GM12874 (cell line): ENCODE measurements around the gene NAB1.
A peak's percentile ranks its signal among the peaks of the same experiment; 100 is the strongest.

Experiments
- TF ChIP-seq, protein P1 (sequence below): IDR thresholded peaks from 2 replicates; pipeline ENCODE4 v1.5.1; 2011; ENCODE audit warnings: low read depth, mild to moderate bottlenecking, control low read depth, low read length, moderate library complexity; ENCODE audit not compliant: insufficient read depth

NAB1 gene

DNA sequence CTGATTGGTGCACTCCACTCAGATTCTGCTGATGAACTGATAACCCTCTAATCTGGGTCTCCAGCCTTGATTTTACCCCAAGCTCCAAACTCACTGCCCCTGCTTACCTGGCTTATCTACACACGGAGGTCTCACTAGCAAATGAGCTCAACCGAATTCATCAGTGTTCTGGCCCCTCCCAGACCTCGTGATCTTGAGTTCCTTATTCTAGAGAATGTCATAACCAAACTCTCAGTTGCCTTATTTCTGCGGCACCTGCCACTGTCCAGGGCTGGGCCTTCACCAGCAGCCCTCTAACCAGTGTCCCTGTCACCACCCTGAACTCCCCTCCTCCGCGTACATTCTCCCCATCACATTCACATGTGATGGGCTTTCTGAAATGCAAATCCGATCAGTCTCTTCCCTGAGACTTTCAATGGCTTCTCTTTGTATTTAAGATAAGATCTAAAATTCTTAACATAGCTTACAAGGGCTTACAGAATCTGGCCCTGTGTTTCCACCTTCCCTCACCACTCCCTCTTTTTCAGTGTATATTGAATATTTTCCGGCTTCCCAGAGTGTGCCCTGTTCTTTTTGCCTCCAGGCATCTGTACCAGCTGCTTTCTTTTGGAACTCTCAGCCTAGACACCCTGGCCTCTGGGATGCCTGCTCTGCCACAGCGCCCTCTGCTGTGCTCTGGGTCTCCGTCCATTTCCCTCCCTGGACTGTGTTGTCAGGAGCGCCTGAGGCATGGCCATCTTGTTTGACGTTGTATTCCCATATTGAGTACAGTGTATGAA, 31.1 kb downstream of the NAB1 start:
- TF ChIP-seq, protein P1, sequence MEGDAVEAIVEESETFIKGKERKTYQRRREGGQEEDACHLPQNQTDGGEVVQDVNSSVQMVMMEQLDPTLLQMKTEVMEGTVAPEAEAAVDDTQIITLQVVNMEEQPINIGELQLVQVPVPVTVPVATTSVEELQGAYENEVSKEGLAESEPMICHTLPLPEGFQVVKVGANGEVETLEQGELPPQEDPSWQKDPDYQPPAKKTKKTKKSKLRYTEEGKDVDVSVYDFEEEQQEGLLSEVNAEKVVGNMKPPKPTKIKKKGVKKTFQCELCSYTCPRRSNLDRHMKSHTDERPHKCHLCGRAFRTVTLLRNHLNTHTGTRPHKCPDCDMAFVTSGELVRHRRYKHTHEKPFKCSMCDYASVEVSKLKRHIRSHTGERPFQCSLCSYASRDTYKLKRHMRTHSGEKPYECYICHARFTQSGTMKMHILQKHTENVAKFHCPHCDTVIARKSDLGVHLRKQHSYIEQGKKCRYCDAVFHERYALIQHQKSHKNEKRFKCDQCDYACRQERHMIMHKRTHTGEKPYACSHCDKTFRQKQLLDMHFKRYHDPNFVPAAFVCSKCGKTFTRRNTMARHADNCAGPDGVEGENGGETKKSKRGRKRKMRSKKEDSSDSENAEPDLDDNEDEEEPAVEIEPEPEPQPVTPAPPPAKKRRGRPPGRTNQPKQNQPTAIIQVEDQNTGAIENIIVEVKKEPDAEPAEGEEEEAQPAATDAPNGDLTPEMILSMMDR = peak; percentile 70

- TF ChIP-seq, protein P1 = no peak
Observed at GRCh38 chr2:190682168-190682567, 33.3 kb downstream of the NAB1 start.

- TF ChIP-seq, protein P1 = no peak
Observed at GRCh38 chr2:190683802-190684201, 34.9 kb downstream of the NAB1 start.

DNA sequence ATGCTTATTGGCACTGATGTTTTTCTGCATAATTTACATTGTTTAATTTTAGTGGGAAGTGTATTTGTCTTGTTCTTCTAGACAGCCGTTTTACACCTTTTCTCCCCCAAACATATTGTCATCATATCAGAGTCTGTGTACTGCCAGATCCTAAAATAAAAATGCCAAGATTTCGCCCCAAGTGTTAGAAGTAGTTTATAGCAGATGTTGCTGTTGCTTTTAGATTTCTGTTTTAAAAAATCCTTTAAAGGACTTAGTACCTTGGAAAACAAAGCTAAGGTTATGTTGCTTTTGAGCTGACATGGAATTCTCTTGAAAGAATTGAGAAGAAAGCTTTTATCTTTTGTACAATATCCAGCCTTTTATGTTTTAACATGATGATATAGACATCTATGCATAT, 36.0 kb downstream of the NAB1 start:
- TF ChIP-seq, protein P1 = no peak

- TF ChIP-seq, protein P1 = no peak
Observed at GRCh38 chr2:190685333-190685732, 36.5 kb downstream of the NAB1 start.

GRCh38 chr2:190693533-190694232, 44.8 kb downstream of the NAB1 start:
- TF ChIP-seq, protein P1 = no peak

GRCh38 chr2:190694479-190694878, 45.6 kb downstream of the NAB1 start:
- TF ChIP-seq, protein P1 = no peak
